HCT116 (cell line): Measurements from ENCODE around the gene GGT7. TPM values are rescaled to one million over a fixed set of nuclear protein-coding genes. Genes with fewer than 3 reads are reported as not detected.

ENCODE experiments used
- total RNA-seq: library from RNA; stranded (reverse); gene quantifications from one replicate; pipeline ENCODE4 v1.2.1, GENCODE V29; 2021; ENCODE audit not compliant: unreplicated experiment

The GGT7 gene
- total RNA-seq, 1 experiment from 2014 or later = 9.4 TPM

Other genes starting within 250 kb of the GGT7 start
- gene PIGU, start 195.8 kb downstream of the GGT7 start, total RNA-seq = 25.1 TPM
- 7.1 TPM for gene TP53INP2, start 168.5 kb downstream of the GGT7 start, total RNA-seq
- gene NCOA6, start 47.2 kb downstream of the GGT7 start, total RNA-seq = 24.8 TPM
- 71.7 TPM for gene ACSS2, start 3.8 kb upstream of the GGT7 start, total RNA-seq
- gene GSS, start 83.0 kb upstream of the GGT7 start, total RNA-seq = 83.6 TPM
- 0.74 TPM for gene MYH7B, start 83.0 kb upstream of the GGT7 start, total RNA-seq
- 48.6 TPM for gene TRPC4AP, start 220.0 kb upstream of the GGT7 start, total RNA-seq